GM23248 (cell line): ENCODE measurements around the gene DRD1.

Source experiments
- EZH2 ChIP-seq: fragments of 200-600 bp; sonication (generic); IDR thresholded peaks from 2 replicates; pipeline ENCODE4 v1.6.1; 2018; ENCODE audit warnings: antibody characterized with exemption, mild to moderate bottlenecking; ENCODE audit not compliant: insufficient read depth, poor library complexity, severe bottlenecking
- EZH2phosphoT487 ChIP-seq: fragments of 200-600 bp; sonication (generic); IDR thresholded peaks from 2 replicates; pipeline ENCODE4 v1.6.1; 2018; ENCODE audit warnings: antibody characterized with exemption, moderate library complexity, mild to moderate bottlenecking, low read depth; ENCODE audit not compliant: insufficient read depth

DNA sequence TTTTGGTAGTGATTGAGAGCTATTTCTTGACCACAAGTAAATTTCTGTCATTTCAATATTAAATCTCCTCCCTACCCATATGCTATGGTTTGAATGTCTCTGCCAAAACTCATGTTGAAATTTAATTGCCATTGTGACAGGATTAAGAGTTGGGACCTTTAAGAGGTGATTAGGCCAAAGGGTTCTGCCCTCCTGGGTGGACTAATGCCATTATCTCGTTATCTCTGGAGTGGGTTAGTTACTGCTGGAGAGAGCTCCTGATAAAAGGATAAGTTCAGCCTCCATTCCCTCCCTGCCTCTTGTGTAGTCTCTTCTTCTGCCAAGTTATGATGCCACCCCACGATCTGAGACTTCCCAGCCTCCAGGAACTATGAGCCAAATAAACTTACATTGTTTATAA is 3.6 kb upstream of the DRD1 start:
- TF ChIP-seq EZH2phosphoT487 (no peak), EZH2 (no peak)
